Testis (tissue), 3 donors: ENCODE data around the gene SHANK2. TPM values are rescaled to one million over a fixed set of nuclear protein-coding genes. Genes with fewer than 3 reads are reported as not detected.
A peak's percentile ranks its signal among the peaks of the same experiment; 100 is the strongest.

ENCODE experiments used
- DNase-seq: peaks from one replicate; pipeline ENCODE4 v3.0.0-alpha.2; 2019
- H3K27ac ChIP-seq, 2 donors: fragments of 200-600 bp; sonication (generic); one replicate each; pipeline ENCODE4 v1.5.1; 2019
- H3K27me3 ChIP-seq: fragments of 200-600 bp; sonication (generic); one replicate; pipeline ENCODE4 v1.5.1; 2019
- H3K36me3 ChIP-seq: fragments of 200-600 bp; sonication (generic); one replicate; pipeline ENCODE4 v1.5.1; 2017; ENCODE audit warnings: low read depth; ENCODE audit errors: missing control alignments
- H3K4me1 ChIP-seq: fragments of 200-600 bp; sonication (generic); one replicate; pipeline ENCODE4 v1.5.1; 2019
- H3K4me3 ChIP-seq, 2 donors: fragments of 200-600 bp; sonication (generic); one replicate each; pipeline ENCODE4 v1.5.1; 2017 to 2019
- H3K9me3 ChIP-seq: fragments of 200-600 bp; sonication (generic); one replicate; pipeline ENCODE4 v1.5.1; 2017
- POLR2A ChIP-seq: fragments of 450-650 bp; IDR thresholded peaks from one replicate; pipeline ENCODE4 v1.6.1; 2017; ENCODE audit warnings: antibody characterized with exemption, mild to moderate bottlenecking, moderate library complexity
- WGBS, 2 donors: methylation state at CpG; one replicate each; pipeline ENCODE4 v1.1.5; 2018; 5-methylcytosine and 5-hydroxymethylcytosine counted together
- intact Hi-C: fragments of 100-400 bp; cut with DNase I; formaldehyde crosslinking; loops from one replicate; pipeline ENCODE4 v1.15.1; 2023; ENCODE audit warnings: low total_unique reads
- polyA plus RNA-seq: library from polyadenylated mRNA; stranded (reverse); fragments of 350-450 nt; fragmentation: Illumina TruSeq; extraction: RNeasy Lipid Tissue Mini Kit (QIAGEN cat#74804); gene quantifications from one replicate; pipeline ENCODE4 v1.2.3, GENCODE V29; 2014; ENCODE audit warnings: low read depth, low replicate concordance; ENCODE audit not compliant: insufficient read depth
- total RNA-seq, 2 donors: library from RNA; depleted of rRNA; stranded (reverse); fragments of >200 nt; gene quantifications; one replicate each; pipeline ENCODE4 v1.2.3, GENCODE V29; 2016
- TF ChIP-seq, protein P1 (sequence below), 3 experiments: fragments of 450-650 bp in 2 of 3; fragments of 200-600 bp in 1 of 3; sonication (generic) in 1 of 3; IDR thresholded peaks; one replicate each; pipeline ENCODE4 v1.5.1; 2016 to 2019; ENCODE audit warnings: antibody characterized with exemption in 3 of 3, mild to moderate bottlenecking in 2 of 3, moderate library complexity in 1 of 3

Gene SHANK2
- total and polyA plus RNA-seq, 3 donors from 2014 or later, result 4.3 to 13.9 (median 8.0) TPM

DNA sequence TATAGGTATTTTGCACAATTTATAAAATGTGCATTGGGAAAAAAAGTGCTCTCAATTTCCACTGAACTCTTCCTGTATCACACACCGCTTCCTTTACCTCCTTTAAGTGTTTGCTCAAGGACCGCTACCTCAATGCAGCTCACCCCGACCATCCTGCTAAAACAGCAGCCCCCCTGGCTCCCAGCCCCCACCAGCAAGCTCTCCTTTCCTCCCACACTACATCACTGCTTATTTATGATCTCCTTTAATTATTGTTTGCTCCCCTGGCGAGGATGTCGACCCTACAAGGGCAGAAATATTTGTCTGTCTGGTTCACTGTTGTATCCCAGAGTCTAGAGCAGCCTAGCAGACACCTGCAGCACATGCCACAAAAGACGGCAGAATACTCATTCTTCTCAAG, 10.0 kb downstream of the SHANK2 start:
- H3K36me3 ChIP-seq, result no peaks in the 10 kb centered on the region
- 69 to 77% methylated on average over 6 of the region's 6 CpGs for WGBS, 2 donors
- H3K4me1 ChIP-seq, result peaks cover 4% of the 10 kb centered on the region
- no peaks in the 10 kb centered on the region for H3K27me3 ChIP-seq
- no peak overlapping the region for H3K4me3 ChIP-seq
- intact Hi-C loops, result no loop called here
- no peak for TF ChIP-seq POLR2A
- TF ChIP-seq, protein P1, sequence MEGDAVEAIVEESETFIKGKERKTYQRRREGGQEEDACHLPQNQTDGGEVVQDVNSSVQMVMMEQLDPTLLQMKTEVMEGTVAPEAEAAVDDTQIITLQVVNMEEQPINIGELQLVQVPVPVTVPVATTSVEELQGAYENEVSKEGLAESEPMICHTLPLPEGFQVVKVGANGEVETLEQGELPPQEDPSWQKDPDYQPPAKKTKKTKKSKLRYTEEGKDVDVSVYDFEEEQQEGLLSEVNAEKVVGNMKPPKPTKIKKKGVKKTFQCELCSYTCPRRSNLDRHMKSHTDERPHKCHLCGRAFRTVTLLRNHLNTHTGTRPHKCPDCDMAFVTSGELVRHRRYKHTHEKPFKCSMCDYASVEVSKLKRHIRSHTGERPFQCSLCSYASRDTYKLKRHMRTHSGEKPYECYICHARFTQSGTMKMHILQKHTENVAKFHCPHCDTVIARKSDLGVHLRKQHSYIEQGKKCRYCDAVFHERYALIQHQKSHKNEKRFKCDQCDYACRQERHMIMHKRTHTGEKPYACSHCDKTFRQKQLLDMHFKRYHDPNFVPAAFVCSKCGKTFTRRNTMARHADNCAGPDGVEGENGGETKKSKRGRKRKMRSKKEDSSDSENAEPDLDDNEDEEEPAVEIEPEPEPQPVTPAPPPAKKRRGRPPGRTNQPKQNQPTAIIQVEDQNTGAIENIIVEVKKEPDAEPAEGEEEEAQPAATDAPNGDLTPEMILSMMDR (IDR thresholded peaks at IDR 0.05), result no peak
- H3K27ac ChIP-seq, result no peak overlapping the region
- no peak for DNase-seq
- no peaks in the 10 kb centered on the region for H3K9me3 ChIP-seq

DNA sequence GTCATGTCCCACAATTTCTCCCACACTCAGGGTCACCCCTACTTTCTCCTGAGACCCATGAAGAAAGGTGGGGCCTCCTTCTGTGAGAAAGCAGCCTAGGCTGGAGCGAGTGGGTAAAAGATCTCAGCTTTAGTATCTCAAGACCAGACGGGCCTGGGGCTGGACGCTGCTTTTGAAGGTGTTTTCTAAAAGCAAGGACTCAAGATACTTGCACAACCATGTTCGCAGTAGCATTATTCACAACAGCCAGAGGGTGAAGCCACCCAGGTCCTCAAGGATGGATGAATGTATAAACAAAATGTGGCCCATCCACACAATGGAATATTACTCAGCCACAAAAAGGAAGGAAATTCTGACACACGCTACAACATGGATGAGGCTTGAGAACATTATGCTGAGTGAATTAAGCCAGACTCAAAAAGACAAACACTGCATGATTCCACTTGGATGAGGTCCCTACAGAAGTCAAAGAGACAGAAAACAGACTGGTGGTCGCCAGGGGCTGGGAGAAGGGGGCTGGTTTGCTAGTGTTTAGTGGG, 10.6 kb downstream of the SHANK2 start:
- H3K27ac ChIP-seq, result no peak overlapping the region
- H3K4me1 ChIP-seq, result peaks cover 4% of the 10 kb centered on the region
- no peaks in the 10 kb centered on the region for H3K27me3 ChIP-seq
- 88% methylated on average over 6 of the region's 6 CpGs for WGBS, 2 donors
- TF ChIP-seq POLR2A, result no peak
- TF ChIP-seq, protein P1 (IDR thresholded peaks at IDR 0.05), result no peak
- H3K9me3 ChIP-seq, result no peaks in the 10 kb centered on the region
- H3K36me3 ChIP-seq, result no peaks in the 10 kb centered on the region
- no peak overlapping the region for H3K4me3 ChIP-seq
- intact Hi-C loops, result no loop called here
- DNase-seq, result no peak

DNA sequence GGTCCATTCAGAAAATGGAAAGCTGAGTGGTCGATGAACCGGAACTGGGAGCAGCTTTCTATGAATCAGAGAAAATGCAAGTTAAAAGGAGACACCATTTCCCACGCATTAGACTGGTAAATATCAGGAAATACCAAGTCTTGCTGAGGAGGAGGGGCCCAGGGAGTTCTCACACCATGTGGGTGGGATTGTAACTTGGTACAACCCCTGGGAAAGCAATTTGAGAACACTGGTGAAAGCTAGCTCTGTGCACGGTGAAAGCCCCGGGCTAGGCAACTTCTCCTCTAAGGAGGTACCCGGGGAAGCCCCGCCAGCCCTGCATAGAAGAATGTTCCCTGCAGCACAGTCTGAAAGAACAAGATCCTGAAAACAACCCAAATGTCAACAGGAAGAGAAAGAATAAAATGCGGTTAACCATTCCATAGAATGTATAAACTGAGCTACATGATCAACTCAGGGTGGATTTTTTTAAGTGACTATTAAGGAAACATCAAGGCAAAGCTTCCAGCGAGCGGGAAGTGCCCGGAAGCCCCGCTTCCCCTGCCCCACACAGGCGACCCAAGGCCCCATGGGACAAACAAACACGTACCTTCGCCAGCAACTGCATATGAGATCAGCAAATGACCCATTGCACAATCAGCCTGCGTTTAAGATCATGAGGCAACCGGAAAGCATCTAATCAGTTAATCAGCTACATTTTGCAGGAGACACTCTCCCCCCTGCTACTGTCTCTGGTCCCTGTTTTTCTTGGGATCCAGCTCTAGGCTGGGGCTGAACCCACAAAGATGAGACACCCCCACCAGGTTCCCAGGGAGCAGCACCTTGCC, 11.3 kb downstream of the SHANK2 start:
- 36 to 41% methylated on average over 14 to 17 of the region's 17 CpGs for WGBS, 2 donors

DNA sequence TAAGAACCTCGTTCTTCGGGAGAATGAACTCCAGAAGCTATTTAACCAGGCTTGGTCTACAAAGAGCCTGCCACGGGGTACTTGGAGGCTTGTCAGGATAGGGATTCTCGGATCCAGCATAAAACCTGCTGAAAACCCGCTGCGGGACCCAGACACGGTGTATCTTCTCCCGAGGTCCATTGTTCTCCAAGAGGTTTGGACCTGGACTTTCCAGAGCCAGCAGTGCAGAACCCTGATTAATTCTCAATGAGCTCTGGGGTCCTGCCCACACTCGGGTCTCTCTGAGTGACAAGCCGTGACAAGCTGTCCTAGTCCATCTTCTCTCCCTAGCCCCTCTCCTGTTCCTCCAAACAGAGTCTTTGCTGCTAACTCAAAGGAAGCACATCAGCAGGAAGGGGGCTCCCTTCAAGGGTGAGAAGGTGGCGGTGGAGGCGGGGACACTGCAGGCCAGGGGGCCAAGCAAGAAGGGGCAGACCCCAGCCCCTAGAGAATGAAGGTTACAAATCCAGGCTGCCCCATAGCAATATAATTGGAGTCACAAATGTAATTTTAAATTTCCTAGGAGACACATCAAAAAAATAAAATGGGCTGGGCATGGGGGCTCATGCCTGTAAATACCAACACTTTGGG, 12.2 kb downstream of the SHANK2 start:
- TF ChIP-seq, protein P1 (IDR thresholded peaks at IDR 0.05), result no peak
- TF ChIP-seq POLR2A, result no peak
- no peaks in the 10 kb centered on the region for H3K36me3 ChIP-seq
- DNase-seq, result no peak
- H3K27ac ChIP-seq, result no peak overlapping the region
- no peak overlapping the region for H3K4me3 ChIP-seq
- H3K9me3 ChIP-seq, result no peaks in the 10 kb centered on the region
- peaks cover 4% of the 10 kb centered on the region for H3K4me1 ChIP-seq
- H3K27me3 ChIP-seq, result no peaks in the 10 kb centered on the region
- intact Hi-C loops, result no loop called here
- WGBS, 2 donors, result 87 to 89% methylated on average over 10 to 12 of the region's 12 CpGs

More for the DNA sequence above, 11.3 kb downstream of the SHANK2 start:
- Histone ChIP-seq H3K4me1 (peaks cover 4% of the 10 kb centered on the region), H3K36me3 (no peaks in the 10 kb centered on the region), H3K27ac (no peak overlapping the region), H3K9me3 (no peaks in the 10 kb centered on the region), H3K27me3 (no peaks in the 10 kb centered on the region), H3K4me3 (no peak overlapping the region)
- no peak for TF ChIP-seq POLR2A
- TF ChIP-seq, protein P1 (IDR thresholded peaks at IDR 0.05), result no peak
- DNase-seq, result peak; percentile 41
- intact Hi-C loops, result no loop called here
